ENCODE measurements around the gene BANK1. TPM values are rescaled to one million over a fixed set of nuclear protein-coding genes. Genes with fewer than 3 reads are reported as not detected.

BANK1 gene
- polyA plus RNA-seq, 1 of the 3 experiments (the other 2 are of a cell fraction) = not detected

DNA sequence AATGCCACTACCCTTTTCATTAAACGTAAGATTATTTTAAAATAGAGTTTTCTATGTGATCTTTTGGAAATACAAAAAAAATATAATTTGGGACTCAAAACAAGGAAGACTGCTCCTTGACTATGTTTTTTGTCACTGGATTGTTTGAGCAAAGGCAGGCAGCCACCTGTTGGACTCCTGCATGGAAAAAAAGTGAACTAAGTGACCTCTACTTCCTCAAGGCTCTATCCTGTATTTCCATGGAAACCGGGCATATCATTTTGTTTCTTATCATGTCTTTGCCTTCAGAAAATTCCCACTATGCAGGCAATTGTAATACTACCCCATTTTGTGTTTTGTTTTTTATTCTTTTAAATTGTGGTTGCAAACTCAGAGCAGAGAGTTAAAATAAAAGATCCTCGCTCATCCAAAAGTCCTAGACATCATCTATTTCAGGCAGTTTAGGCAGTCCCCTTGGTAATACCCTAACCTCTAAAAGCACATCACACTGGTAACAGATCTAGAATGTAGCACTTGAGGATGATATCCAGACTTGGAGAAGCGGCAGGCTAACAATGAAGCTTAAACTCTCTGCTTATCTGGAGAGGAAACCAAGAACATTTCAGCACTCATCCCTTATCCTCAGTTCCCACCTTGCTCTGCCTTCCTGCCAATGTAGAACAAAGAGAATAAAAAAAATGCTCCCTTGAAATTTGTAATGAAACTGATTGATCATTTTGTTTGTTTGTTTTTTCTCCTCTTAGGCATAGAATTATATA lies 165.7 kb downstream of the BANK1 start:
- Histone ChIP-seq H4K20me1 (ENCODE audit: insufficient read depth) (no peaks in the 10 kb centered on the region), H2AFZ (ENCODE audit: low read depth) (no peak overlapping the region), H3K9ac (no peak overlapping the region), H3K9me3 (no peaks in the 10 kb centered on the region), H3K4me3 (ENCODE audit: low read depth in 2 of 2, low read length in 1 of 2) (no peak overlapping the region), H3K9me2 (no peaks in the 10 kb centered on the region), H3K4me1 (ENCODE audit: control insufficient read depth in 1 of 2, insufficient read depth in 2 of 2, low read depth in 1 of 2, low read length in 1 of 2) (peaks cover 0 to 5% of the 10 kb centered on the region in 2 experiments; a peak in 2 of 4 replicates), H3F3A (replicated peaks; ENCODE audit: insufficient read depth) (no peaks in the 10 kb centered on the region), H3K79me2 (ENCODE audit: insufficient read depth) (no peaks in the 10 kb centered on the region), H3K36me3 (replicated peaks in 1 of 2; ENCODE audit: control insufficient read depth in 1 of 2, insufficient read depth in 2 of 2, low read length in 1 of 2) (no peaks in the 10 kb centered on the region), H3K27me3 (ENCODE audit: insufficient read depth) (no peaks in the 10 kb centered on the region), H3K4me2 (no peak overlapping the region), H3K27ac (ENCODE audit: low read depth in 2 of 2, low read length in 1 of 2) (no peak overlapping the region)
- no peak for TF ChIP-seq RCOR1 (IDR thresholded peaks at IDR 0.05; ENCODE audit: low read length)
- TF ChIP-seq FOSL2 (IDR thresholded peaks at IDR 0.05; ENCODE audit: borderline replicate concordance, low read depth) = no peak
- TF ChIP-seq, protein P1, sequence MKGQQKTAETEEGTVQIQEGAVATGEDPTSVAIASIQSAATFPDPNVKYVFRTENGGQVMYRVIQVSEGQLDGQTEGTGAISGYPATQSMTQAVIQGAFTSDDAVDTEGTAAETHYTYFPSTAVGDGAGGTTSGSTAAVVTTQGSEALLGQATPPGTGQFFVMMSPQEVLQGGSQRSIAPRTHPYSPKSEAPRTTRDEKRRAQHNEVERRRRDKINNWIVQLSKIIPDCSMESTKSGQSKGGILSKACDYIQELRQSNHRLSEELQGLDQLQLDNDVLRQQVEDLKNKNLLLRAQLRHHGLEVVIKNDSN (IDR thresholded peaks at IDR 0.05; ENCODE audit: borderline replicate concordance, low read depth) = no peak
- TF ChIP-seq TCF12 (IDR thresholded peaks at IDR 0.05) = no peak
- no peak for TF ChIP-seq MEF2A (IDR thresholded peaks at IDR 0.05; ENCODE audit: borderline replicate concordance, low read depth)
- no peak for TF ChIP-seq TEAD4 (IDR thresholded peaks at IDR 0.05; ENCODE audit: borderline replicate concordance, insufficient read depth)
- TF ChIP-seq SIN3A (IDR thresholded peaks at IDR 0.05; ENCODE audit: borderline replicate concordance, low read depth, low read length) = no peak
- TF ChIP-seq RFX5 (IDR thresholded peaks at IDR 0.05; ENCODE audit: low read length) = no peak
- TF ChIP-seq, protein P2, sequence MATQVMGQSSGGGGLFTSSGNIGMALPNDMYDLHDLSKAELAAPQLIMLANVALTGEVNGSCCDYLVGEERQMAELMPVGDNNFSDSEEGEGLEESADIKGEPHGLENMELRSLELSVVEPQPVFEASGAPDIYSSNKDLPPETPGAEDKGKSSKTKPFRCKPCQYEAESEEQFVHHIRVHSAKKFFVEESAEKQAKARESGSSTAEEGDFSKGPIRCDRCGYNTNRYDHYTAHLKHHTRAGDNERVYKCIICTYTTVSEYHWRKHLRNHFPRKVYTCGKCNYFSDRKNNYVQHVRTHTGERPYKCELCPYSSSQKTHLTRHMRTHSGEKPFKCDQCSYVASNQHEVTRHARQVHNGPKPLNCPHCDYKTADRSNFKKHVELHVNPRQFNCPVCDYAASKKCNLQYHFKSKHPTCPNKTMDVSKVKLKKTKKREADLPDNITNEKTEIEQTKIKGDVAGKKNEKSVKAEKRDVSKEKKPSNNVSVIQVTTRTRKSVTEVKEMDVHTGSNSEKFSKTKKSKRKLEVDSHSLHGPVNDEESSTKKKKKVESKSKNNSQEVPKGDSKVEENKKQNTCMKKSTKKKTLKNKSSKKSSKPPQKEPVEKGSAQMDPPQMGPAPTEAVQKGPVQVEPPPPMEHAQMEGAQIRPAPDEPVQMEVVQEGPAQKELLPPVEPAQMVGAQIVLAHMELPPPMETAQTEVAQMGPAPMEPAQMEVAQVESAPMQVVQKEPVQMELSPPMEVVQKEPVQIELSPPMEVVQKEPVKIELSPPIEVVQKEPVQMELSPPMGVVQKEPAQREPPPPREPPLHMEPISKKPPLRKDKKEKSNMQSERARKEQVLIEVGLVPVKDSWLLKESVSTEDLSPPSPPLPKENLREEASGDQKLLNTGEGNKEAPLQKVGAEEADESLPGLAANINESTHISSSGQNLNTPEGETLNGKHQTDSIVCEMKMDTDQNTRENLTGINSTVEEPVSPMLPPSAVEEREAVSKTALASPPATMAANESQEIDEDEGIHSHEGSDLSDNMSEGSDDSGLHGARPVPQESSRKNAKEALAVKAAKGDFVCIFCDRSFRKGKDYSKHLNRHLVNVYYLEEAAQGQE (IDR thresholded peaks at IDR 0.05; ENCODE audit: low read depth, low read length) = no peak
- no peak for TF ChIP-seq POLR2AphosphoS5 (IDR thresholded peaks at IDR 0.05; ENCODE audit: low read depth, low read length)
- TF ChIP-seq, protein P3, sequence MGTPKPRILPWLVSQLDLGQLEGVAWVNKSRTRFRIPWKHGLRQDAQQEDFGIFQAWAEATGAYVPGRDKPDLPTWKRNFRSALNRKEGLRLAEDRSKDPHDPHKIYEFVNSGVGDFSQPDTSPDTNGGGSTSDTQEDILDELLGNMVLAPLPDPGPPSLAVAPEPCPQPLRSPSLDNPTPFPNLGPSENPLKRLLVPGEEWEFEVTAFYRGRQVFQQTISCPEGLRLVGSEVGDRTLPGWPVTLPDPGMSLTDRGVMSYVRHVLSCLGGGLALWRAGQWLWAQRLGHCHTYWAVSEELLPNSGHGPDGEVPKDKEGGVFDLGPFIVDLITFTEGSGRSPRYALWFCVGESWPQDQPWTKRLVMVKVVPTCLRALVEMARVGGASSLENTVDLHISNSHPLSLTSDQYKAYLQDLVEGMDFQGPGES (IDR thresholded peaks at IDR 0.05; ENCODE audit: low read depth, low read length) = no peak
- TF ChIP-seq FOXJ3 (CRISPR knock-in tag; IDR thresholded peaks at IDR 0.05) = no peak
- TF ChIP-seq ELF1 (IDR thresholded peaks at IDR 0.05) = no peak
- TF ChIP-seq YY1 (IDR thresholded peaks at IDR 0.05; ENCODE audit: low read depth) = no peak
- no peak for TF ChIP-seq JUND (IDR thresholded peaks at IDR 0.05)
- no peak for DNase-seq
- CTCF ChIA-PET = interaction anchor here (0.6 to 1.6 kb wide), 3 partner anchors 12 to 846 kb away, joined by 3 read pairs; no protein-coding TSS in a partner anchor
- WGBS (ENCODE audit: low lambda C conversion rate) = 90% methylated on average over 4 of the region's 4 CpGs
- POLR2A ChIA-PET = no interaction called here
